Activated T-cell treated with anti-CD3 and anti-CD28 coated beads for 1 hour (primary cell): ENCODE results near the gene SCGB3A2.

Source experiments
- DNase-seq: peaks from one replicate; pipeline ENCODE4 v3.0.0-alpha.2; 2020; ENCODE audit warnings: low read depth

The SCGB3A2 gene

GRCh38 chr5:147904110-147904509 lies 25.6 kb downstream of the SCGB3A2 start:
- no peak for DNase-seq

GRCh38 chr5:147906326-147907095 lies 28.0 kb downstream of the SCGB3A2 start, which contains the start of gene C5orf46:
Gene C5orf46, minus strand, starts transcription at chr5:147906538. Its CDS starts 37 bp downstream, at chr5:147906501.
- no peak for DNase-seq

- no peak for DNase-seq
Measured at GRCh38 chr5:147911427-147911826, 32.9 kb downstream of the SCGB3A2 start.

- no peak for DNase-seq
Measured at GRCh38 chr5:147912011-147912410, 33.5 kb downstream of the SCGB3A2 start.

GRCh38 chr5:147913786-147914185 lies 35.3 kb downstream of the SCGB3A2 start:
- DNase-seq: no peak

- no peak for DNase-seq
Measured at GRCh38 chr5:147918101-147918685, 39.7 kb downstream of the SCGB3A2 start.

GRCh38 chr5:147918899-147919298 lies 40.4 kb downstream of the SCGB3A2 start:
- DNase-seq: no peak

GRCh38 chr5:147920420-147921030 lies 42.0 kb downstream of the SCGB3A2 start:
- no peak for DNase-seq

- DNase-seq: no peak
Measured at GRCh38 chr5:147921136-147921535, 42.6 kb downstream of the SCGB3A2 start.

- DNase-seq: no peak
Measured at GRCh38 chr5:147925020-147925419, 46.5 kb downstream of the SCGB3A2 start.

- DNase-seq: no peak
Measured at GRCh38 chr5:147927901-147928300, 49.4 kb downstream of the SCGB3A2 start.

- no peak for DNase-seq
Measured at GRCh38 chr5:147930769-147931168, 52.3 kb downstream of the SCGB3A2 start.
